GM18873 (cell line): ENCODE results near the gene SPATS1.
A peak's percentile ranks its signal among the peaks of the same experiment; 100 is the strongest.

Experiments used
- ATAC-seq: cut with Tn5 transposase; IDR thresholded peaks from one replicate; pipeline ENCODE4 v1.9.1; 2021; ENCODE audit warnings: mild to moderate bottlenecking, moderate library complexity, moderate number of reproducible peaks; ENCODE audit not compliant: unreplicated experiment, low FRiP score

The SPATS1 gene

DNA sequence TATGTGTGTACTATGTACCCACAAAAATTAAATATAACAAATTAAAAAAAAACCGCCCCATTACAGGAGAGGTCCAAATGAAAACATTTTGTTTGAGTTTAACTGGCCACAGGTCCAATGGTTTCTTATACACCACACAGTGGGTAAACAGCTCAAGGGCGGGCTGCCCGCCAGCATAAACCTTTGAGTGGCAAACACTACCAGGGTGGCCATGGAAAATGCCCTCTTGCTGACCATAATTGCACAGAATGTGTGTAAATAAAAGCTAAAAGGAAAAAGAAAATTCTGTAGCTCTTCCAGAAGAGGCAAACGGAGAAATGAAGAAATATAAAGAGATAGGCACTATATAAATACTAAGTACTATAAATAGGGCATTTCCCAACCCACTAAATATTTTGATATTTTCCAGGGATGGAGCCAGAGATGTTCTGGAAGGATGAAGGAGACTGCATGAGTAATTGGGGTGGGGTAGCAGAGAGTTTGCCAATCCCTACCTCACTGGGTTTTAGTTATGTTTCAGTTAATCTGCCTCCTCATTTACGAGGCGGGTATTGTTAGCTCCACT is 44.0 kb downstream of the SPATS1 start:
- ATAC-seq: no peak

DNA sequence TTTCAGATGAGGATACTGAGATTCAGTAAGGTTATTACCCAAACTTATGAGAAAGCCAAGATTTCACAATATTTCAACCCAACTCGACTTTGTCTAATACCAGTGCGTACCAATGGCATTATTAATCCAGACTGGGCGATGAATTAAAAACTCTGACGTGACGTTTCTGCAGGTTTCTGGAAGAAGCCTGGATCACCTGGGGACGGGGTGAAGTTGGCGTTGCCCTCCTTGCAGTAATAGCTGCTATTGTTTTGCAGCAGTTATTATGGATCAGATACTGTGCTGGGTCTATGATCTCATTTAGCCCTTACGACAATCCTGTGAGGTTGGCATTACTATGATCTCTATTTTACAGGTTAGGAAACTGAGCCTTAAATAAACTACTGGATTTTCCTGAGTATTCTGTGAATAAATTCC is 44.5 kb downstream of the SPATS1 start:
- ATAC-seq: peak; percentile 3

DNA sequence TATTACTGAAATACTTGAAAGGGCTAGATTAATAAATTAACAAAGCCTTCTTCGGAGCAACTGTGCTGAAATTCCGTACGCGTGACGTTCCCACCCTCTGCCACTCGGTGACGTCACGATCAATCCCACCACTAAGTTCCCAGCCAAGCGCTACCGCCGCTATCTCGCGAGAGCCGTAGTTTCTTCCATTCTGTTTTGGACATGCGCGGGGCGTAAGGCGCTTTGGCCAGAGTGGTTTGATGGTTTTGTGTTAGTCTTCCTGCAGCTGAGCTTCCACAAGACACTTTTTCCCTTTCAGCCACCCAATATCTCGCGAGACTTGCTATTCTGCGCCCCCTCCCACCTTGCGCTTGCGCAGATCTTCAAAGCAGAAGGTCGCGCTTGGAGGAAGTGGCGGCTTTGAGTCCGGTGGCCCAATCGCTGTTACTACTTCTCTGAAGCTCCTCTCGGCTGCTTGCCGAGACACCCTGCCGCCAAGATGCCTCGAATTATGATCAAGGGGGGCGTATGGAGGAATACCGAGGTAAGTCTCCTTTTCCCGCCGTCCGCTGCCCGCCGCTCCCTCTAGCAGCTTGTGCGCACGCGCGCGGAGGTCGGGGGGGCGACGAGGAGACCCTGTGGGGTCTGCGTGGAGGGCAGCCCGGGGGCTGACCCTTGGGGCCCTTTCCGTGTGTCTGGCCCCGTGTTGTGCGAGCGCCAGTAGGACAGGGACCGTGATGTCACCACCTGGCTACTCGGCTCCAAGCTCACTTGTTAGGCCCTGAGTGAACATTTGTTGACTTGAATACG is 45.1 kb downstream of the SPATS1 start, which contains the start of gene CDC5L:
Gene CDC5L, plus strand, starts transcription at position 361 of the 789 bp plus-strand sequence. Its CDS starts 118 bp downstream, at position 479.
- ATAC-seq: peak; percentile 87

DNA sequence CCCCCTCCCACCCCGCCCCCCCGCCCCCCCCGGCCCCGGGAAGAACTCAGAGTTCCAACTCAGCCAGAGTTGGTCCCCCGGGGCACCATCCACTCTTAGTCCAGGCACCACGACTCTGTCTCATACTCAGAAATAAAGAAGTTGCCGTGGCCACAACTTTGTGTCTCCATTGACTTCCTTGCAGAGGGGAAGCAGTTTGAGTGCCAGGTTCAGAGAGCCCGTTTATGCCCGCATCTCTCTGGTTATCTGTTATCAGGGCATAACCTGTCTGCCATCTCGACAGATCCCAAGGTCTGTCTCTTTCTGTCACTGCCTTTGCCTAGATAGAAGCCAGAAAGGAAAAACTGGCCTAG is 45.7 kb downstream of the SPATS1 start:
- no peak for ATAC-seq

DNA sequence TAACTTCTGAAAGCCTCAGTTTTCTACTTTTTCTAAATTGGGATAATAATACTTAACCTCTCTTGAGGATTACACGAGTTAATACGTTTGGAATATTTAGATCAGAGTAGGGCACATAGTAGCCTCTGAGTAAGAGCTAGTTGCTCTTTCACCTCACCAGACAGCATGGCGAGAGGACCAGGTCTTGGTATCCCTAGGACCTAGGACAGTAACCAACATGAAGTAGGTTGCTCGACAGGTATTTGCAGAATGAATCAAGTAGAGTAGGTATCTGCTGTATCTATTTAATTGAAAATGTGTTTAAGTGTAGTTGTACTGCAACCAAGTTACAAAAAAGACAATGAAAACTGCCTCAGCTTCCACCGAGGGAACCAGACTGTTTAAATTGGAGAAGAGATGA is 46.4 kb downstream of the SPATS1 start:
- ATAC-seq: no peak

DNA sequence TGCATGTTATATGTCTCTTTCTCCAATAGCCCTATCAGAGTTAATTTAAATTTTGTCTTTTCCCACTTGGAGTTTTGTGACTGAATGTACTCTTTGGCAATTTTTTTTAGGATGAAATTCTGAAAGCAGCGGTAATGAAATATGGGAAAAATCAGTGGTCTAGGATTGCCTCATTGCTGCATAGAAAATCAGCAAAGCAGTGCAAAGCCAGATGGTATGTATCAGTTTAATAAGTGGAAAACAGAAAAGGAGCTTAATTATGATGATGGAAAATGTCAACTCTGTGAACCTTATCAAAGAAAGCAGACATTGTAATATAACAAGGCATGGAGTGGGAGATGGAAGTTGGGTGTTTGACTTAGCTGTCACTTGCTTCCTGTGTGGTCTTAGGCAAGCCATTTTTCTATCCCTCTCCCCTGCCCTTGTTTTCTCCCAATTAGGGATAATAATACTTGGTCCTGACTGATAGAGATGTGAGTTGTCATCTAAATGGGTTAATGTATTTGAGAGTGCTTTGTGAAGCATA is 47.8 kb downstream of the SPATS1 start:
- ATAC-seq: no peak
